Transverse colon (tissue), 4 donors: Measurements from ENCODE around the gene PAXIP1.

ENCODE experiments used
- POLR2AphosphoS5 ChIP-seq, 3 donors: sonication (generic); formaldehyde crosslinking; IDR thresholded peaks; one replicate each; pipeline ENCODE4 v1.6.1; 2016; ENCODE audit warnings: antibody characterized with exemption in 3 of 3
- TF ChIP-seq, protein P1 (sequence below), 5 experiments: fragments of 200-600 bp in 3 of 5; fragments of 450-650 bp in 2 of 5; sonication (generic) in 3 of 5; IDR thresholded peaks; 1 replicate in 2 of 5; 2 replicates in 3 of 5; pipeline ENCODE4 v1.5.1; 2016 to 2017; ENCODE audit warnings: antibody characterized with exemption in 5 of 5, inconsistent platforms in 3 of 5, mild to moderate bottlenecking in 2 of 5, moderate library complexity in 1 of 5

DNA sequence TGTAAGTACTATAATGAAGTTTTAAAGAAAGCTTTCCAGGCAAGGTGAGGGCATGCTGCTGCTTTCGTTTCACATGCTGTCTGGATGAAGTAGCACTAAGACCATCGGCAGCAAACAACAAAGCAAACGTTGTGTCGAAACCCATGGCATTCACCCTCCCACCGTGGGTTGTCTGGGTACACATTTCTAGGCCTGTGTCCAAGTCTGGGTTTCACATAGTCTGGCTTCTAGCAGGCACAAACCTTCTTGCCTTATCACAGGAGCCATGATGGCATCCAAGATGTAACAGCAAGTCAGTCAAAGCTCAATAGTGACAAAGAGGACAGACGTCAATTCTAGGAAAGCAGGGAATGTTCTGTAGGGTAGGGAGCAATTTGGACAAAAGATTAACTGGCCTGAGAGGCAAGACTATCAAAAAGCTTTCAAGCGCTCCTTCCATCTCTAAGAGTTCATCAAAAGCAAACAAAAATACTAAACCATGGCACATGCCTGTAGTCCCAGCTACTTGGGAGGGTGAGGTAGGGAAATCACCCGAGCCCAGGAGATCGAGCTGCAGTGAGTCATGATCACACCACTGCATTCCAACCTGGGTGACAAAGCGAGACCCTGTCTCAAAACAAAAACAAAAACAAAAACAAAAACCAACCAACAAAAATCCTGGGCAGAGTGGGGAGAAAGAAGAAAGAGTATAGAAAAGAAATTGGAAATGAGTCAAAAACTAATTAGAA is 42.7 kb downstream of the PAXIP1 start:
- TF ChIP-seq, protein P1, sequence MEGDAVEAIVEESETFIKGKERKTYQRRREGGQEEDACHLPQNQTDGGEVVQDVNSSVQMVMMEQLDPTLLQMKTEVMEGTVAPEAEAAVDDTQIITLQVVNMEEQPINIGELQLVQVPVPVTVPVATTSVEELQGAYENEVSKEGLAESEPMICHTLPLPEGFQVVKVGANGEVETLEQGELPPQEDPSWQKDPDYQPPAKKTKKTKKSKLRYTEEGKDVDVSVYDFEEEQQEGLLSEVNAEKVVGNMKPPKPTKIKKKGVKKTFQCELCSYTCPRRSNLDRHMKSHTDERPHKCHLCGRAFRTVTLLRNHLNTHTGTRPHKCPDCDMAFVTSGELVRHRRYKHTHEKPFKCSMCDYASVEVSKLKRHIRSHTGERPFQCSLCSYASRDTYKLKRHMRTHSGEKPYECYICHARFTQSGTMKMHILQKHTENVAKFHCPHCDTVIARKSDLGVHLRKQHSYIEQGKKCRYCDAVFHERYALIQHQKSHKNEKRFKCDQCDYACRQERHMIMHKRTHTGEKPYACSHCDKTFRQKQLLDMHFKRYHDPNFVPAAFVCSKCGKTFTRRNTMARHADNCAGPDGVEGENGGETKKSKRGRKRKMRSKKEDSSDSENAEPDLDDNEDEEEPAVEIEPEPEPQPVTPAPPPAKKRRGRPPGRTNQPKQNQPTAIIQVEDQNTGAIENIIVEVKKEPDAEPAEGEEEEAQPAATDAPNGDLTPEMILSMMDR (IDR thresholded peaks at IDR 0.05), result no peak
- TF ChIP-seq POLR2AphosphoS5 (IDR thresholded peaks at IDR 0.05), result no peak
